OCI-LY7 (cell line): ENCODE results near the gene SP5.

Experiments
- EZH2phosphoT487 ChIP-seq: fragments of 200-600 bp; sonication (generic); IDR thresholded peaks from 2 replicates; pipeline ENCODE4 v1.6.1; 2018; ENCODE audit warnings: low read depth, borderline replicate concordance, mild to moderate bottlenecking, mixed run types, antibody characterized with exemption, low read length, moderate library complexity, mixed read lengths
- TF ChIP-seq, protein P1 (sequence below): fragments of 200-600 bp; sonication (generic); conservative IDR thresholded peaks from 2 replicates; pipeline ENCODE4 v1.5.1; 2014; ENCODE audit warnings: mild to moderate bottlenecking, antibody characterized with exemption, low read length, moderate library complexity, mixed read lengths

DNA sequence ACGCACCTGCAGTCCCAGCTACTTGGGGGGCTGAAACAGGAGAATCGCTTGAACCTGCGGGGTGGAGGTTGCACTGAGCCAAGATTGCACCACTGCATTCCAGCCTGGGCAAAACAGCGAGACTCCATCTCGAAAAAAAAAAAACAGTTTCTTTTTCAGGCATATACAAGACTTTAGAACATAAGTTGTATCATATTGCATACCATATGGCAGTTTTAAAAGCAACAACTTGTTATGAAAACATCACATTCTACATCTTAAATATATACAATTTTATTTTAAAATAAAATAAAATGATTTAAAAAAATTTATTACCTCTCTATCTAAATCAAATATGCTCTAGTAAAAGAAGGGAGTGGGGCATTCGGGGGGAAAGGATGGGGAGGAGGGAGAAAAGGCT is 39.4 kb upstream of the SP5 start:
- TF ChIP-seq, protein P1, sequence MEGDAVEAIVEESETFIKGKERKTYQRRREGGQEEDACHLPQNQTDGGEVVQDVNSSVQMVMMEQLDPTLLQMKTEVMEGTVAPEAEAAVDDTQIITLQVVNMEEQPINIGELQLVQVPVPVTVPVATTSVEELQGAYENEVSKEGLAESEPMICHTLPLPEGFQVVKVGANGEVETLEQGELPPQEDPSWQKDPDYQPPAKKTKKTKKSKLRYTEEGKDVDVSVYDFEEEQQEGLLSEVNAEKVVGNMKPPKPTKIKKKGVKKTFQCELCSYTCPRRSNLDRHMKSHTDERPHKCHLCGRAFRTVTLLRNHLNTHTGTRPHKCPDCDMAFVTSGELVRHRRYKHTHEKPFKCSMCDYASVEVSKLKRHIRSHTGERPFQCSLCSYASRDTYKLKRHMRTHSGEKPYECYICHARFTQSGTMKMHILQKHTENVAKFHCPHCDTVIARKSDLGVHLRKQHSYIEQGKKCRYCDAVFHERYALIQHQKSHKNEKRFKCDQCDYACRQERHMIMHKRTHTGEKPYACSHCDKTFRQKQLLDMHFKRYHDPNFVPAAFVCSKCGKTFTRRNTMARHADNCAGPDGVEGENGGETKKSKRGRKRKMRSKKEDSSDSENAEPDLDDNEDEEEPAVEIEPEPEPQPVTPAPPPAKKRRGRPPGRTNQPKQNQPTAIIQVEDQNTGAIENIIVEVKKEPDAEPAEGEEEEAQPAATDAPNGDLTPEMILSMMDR, result no peak
- TF ChIP-seq EZH2phosphoT487, result no peak
